Measurements from ENCODE around the gene MRRF. TPM values are rescaled to one million over a fixed set of nuclear protein-coding genes. Genes with fewer than 3 reads are reported as not detected.

MRRF gene
- total RNA-seq, 6 donors from 2014 or later, result 21.4 to 54.5 (median 29.7) TPM

DNA sequence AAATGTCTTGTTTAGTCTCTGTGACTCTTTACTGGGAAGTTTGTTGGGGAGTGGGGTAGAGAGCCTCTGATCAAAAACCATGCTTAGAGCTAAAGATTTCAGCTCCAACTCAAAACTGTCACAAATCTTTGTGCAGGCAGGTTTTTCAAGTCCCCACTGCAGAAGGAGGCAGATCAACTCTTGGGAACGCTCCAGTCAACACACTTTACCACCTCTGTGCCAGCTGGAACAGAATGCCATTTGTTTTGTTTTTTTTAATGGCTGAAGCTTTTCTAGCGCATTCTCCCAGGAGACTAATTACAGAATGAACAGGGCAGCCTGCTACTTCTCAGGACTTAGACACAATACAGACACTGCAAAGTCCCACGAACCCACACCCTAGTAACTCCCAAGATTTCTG, 18.0 kb upstream of the MRRF start:
- no peak for ATAC-seq (ENCODE audit: low FRiP score in 2 of 2)
- TF ChIP-seq POLR2A (IDR thresholded peaks at IDR 0.05) (no peak), EP300 (IDR thresholded peaks at IDR 0.05) (no peak), CTCF (IDR thresholded peaks at IDR 0.05) (no peak), POLR2AphosphoS5 (IDR thresholded peaks at IDR 0.05) (no peak)
- 95% methylated on average over 3 of the region's 3 CpGs for WGBS, 2 donors
- no peak for DNase-seq
- Histone ChIP-seq H3K4me3 (no peak overlapping the region), H3K4me1 (no peaks in the 10 kb centered on the region), H3K9me3 (no peaks in the 10 kb centered on the region), H3K27ac (no peak overlapping the region), H3K36me3 (peaks cover 28 to 97% (median 62%) of the 10 kb centered on the region in 4 donors), H3K27me3 (no peaks in the 10 kb centered on the region)

DNA sequence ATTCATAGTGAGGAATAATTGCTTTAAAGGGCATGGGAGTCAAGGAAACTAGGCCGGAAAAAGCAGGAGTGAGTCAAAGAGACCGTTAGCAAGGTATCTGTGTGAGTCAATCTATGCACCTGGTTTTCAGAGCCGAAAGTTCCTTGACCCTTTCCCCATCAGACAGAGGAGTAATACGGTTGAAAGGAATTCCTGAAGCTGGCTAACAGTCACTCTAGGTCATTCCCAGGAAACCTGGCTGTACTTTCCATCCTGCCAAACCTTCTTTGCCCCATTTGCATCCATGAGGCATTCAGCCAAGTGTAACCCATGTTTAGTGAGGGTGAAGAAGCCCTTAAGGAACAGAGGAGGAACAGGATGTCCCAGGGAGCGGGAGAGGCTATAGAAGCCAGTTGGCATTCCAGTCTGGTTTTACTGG, 16.2 kb upstream of the MRRF start:
- Histone ChIP-seq H3K27ac (no peak overlapping the region), H3K9me3 (no peaks in the 10 kb centered on the region), H3K4me1 (peaks cover 0 to 7% (median 1%) of the 10 kb centered on the region in 4 donors), H3K36me3 (peaks cover 26 to 96% (median 53%) of the 10 kb centered on the region in 4 donors), H3K4me3 (no peak overlapping the region), H3K27me3 (no peaks in the 10 kb centered on the region)
- TF ChIP-seq EP300 (IDR thresholded peaks at IDR 0.05) (no peak), CTCF (IDR thresholded peaks at IDR 0.05) (no peak), POLR2A (IDR thresholded peaks at IDR 0.05) (no peak), POLR2AphosphoS5 (IDR thresholded peaks at IDR 0.05) (no peak)
- ATAC-seq (ENCODE audit: low FRiP score in 2 of 2) (no peak), DNase-seq (no peak)
- 78 to 93% methylated on average over 5 of the region's 5 CpGs for WGBS, 2 donors

DNA sequence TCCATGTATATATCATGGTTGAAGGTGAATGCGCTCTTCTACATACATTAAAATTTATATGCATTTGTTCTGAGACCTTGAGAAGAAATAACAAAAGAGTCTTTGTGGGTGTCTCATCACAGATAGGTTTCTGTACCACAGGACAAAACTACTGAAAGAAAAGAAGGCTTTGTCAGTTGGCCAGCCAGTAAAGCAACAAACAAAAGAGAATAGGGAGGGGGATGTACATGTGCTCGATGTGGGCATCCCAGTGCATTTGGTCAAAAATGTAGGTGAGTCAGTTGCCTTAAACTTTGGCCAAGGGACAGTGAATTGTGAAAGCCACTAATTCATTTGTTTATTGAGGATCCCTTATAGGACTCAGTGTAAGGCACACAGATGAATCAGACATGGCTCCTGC, 13.3 kb upstream of the MRRF start:
- H3K36me3 ChIP-seq, result peaks cover 12 to 76% (median 28%) of the 10 kb centered on the region in 4 donors
- peaks cover 0 to 7% (median 5%) of the 10 kb centered on the region in 4 donors for H3K4me1 ChIP-seq
- H3K9me3 ChIP-seq, result no peaks in the 10 kb centered on the region
- WGBS, 2 donors, result 92 to 100% methylated on average over 2 of the region's 2 CpGs
- H3K27me3 ChIP-seq, result no peaks in the 10 kb centered on the region
- H3K27ac ChIP-seq, result peak overlapping the region in 1 of 4 donors; percentile 71
- TF ChIP-seq POLR2AphosphoS5 (IDR thresholded peaks at IDR 0.05) (no peak), CTCF (IDR thresholded peaks at IDR 0.05) (no peak), POLR2A (IDR thresholded peaks at IDR 0.05) (no peak), EP300 (IDR thresholded peaks at IDR 0.05) (no peak)
- ATAC-seq (ENCODE audit: low FRiP score in 2 of 2), result no peak
- no peak for DNase-seq
- no peak overlapping the region for H3K4me3 ChIP-seq

DNA sequence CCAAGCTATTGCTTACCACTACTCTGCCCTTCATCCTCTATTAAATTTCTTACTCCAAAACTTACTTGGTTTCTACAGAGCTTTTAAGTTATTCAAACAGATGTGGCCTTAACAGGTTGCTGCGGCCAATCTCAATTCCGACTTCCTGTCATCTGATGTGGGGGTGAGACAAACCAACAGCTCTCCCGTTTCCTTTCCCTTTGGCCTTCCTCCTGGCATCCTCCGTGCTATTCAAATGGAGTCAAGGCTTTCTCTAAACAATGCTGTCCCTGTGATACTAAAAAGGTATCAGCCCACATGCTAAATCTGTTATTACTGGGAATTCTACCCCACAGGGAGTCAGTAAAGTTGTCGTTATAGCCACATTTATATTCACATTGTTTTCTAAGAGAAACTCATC, 11.9 kb upstream of the MRRF start:
- peaks cover 0 to 7% (median 5%) of the 10 kb centered on the region in 4 donors for H3K4me1 ChIP-seq
- no peaks in the 10 kb centered on the region for H3K27me3 ChIP-seq
- WGBS, 2 donors, result 57 to 69% methylated on average over 5 of the region's 5 CpGs
- H3K27ac ChIP-seq, result peak overlapping the region in 2 of 4 donors; percentile 35 to 71
- H3K9me3 ChIP-seq, result no peaks in the 10 kb centered on the region
- TF ChIP-seq POLR2A (IDR thresholded peaks at IDR 0.05), result no peak
- TF ChIP-seq POLR2AphosphoS5 (IDR thresholded peaks at IDR 0.05), result peak in 1 of 2 donors; percentile 28
- TF ChIP-seq CTCF (IDR thresholded peaks at IDR 0.05), result no peak
- no peak for TF ChIP-seq EP300 (IDR thresholded peaks at IDR 0.05)
- ATAC-seq (ENCODE audit: low FRiP score in 2 of 2) (no peak), DNase-seq (no peak)
- no peak overlapping the region for H3K4me3 ChIP-seq
- peaks cover 9 to 67% (median 17%) of the 10 kb centered on the region in 4 donors for H3K36me3 ChIP-seq

GRCh38 chr9:122254761-122255160, 9.9 kb upstream of the MRRF start:
- TF ChIP-seq POLR2AphosphoS5 (IDR thresholded peaks at IDR 0.05) (no peak), EP300 (IDR thresholded peaks at IDR 0.05) (no peak), CTCF (IDR thresholded peaks at IDR 0.05) (no peak), POLR2A (IDR thresholded peaks at IDR 0.05) (no peak)
- H3K4me3 ChIP-seq, result no peak overlapping the region
- DNase-seq (no peak), ATAC-seq (ENCODE audit: low FRiP score in 2 of 2) (no peak)
- peak overlapping the region in 1 of 4 donors; percentile 71 for H3K27ac ChIP-seq
- H3K9me3 ChIP-seq, result no peaks in the 10 kb centered on the region
- H3K27me3 ChIP-seq, result no peaks in the 10 kb centered on the region
- 84 to 98% methylated on average over 3 of the region's 3 CpGs for WGBS, 2 donors
- H3K4me1 ChIP-seq, result peaks cover 0 to 7% (median 5%) of the 10 kb centered on the region in 4 donors
- peaks cover 9 to 69% (median 27%) of the 10 kb centered on the region in 4 donors for H3K36me3 ChIP-seq
